Progenitor cell of endocrine pancreas (in vitro differentiated cells): Measurements from ENCODE around the gene TWIST2. TPM values are rescaled to one million over a fixed set of nuclear protein-coding genes. Genes with fewer than 3 reads are reported as not detected.

Experiments
- DNase-seq: peaks from one replicate; pipeline ENCODE4 v3.0.0; 2021; ENCODE audit warnings: low spot score; ENCODE audit not compliant: unreplicated experiment
- H3K27ac Mint-ChIP-seq: 2 replicates; pipeline ENCODE4 v1.8.0; 2021; ENCODE audit warnings: mild to moderate bottlenecking, moderate library complexity, mixed read lengths
- H3K27me3 Mint-ChIP-seq: 2 replicates; pipeline ENCODE4 v1.8.0; 2021; ENCODE audit warnings: mixed read lengths
- H3K36me3 Mint-ChIP-seq: 2 replicates; pipeline ENCODE4 v1.8.0; 2022; ENCODE audit warnings: mixed read lengths; ENCODE audit not compliant: insufficient read depth
- H3K4me1 Mint-ChIP-seq: 2 replicates; pipeline ENCODE4 v1.8.0; 2021; ENCODE audit warnings: low read depth, mixed read lengths
- H3K4me3 Mint-ChIP-seq: 2 replicates; pipeline ENCODE4 v1.8.0; 2021; ENCODE audit warnings: low read depth, mild to moderate bottlenecking, moderate library complexity, mixed read lengths
- H3K9me3 Mint-ChIP-seq: 2 replicates; pipeline ENCODE4 v1.8.0; 2021; ENCODE audit warnings: low read depth, mixed read lengths
- total RNA-seq: library from RNA; stranded (reverse); gene quantifications from 2 replicates; pipeline ENCODE4 v1.2.1, GENCODE V29; 2021
- TF ChIP-seq, protein P1 (sequence below): fragments of 200-600 bp; sonication (generic); IDR thresholded peaks from one replicate; pipeline ENCODE4 v1.5.0; 2021; ENCODE audit warnings: antibody characterized with exemption, mild to moderate bottlenecking; ENCODE audit not compliant: unreplicated experiment

Gene TWIST2
- total RNA-seq, 1 donor from 2014 or later, result not detected

DNA sequence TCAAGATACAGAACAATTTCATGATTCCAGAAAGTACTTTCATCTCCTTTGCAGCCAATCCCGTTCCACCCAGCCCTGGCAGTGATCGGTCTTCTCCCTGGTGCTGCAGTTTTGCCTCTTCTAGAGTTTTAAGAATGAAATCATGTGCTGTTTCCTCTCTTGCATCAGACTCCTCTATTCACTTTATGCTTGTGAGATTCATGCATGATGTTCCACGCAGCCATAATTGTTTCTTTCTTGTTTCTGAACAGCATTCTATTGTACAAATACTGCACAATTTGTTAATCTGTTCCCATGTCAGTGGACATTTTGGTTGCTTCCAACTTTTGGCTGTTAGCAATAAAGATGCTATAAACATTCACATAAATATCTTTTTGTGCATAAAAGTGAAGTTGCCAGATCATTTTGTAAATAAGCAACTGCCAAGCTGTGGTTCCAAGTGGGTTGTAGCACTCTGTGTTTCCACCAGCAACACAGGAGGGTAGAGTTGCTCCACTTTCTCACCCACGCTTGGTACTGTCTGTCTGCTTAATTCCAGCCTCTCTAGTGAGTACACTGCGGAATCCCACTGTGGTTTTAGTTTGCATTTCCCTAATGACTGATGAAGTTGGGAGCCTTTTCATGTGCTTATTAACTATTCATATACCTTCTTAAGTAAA, 104.5 kb downstream of the TWIST2 start:
- no peaks in the 10 kb centered on the region for H3K36me3 Mint-ChIP-seq
- H3K9me3 Mint-ChIP-seq, result no peaks in the 10 kb centered on the region
- no peaks in the 10 kb centered on the region for H3K4me1 Mint-ChIP-seq
- H3K27ac Mint-ChIP-seq, result no peak overlapping the region
- H3K27me3 Mint-ChIP-seq, result peaks cover 35% of the 10 kb centered on the region
- DNase-seq, result no peak
- TF ChIP-seq, protein P1, sequence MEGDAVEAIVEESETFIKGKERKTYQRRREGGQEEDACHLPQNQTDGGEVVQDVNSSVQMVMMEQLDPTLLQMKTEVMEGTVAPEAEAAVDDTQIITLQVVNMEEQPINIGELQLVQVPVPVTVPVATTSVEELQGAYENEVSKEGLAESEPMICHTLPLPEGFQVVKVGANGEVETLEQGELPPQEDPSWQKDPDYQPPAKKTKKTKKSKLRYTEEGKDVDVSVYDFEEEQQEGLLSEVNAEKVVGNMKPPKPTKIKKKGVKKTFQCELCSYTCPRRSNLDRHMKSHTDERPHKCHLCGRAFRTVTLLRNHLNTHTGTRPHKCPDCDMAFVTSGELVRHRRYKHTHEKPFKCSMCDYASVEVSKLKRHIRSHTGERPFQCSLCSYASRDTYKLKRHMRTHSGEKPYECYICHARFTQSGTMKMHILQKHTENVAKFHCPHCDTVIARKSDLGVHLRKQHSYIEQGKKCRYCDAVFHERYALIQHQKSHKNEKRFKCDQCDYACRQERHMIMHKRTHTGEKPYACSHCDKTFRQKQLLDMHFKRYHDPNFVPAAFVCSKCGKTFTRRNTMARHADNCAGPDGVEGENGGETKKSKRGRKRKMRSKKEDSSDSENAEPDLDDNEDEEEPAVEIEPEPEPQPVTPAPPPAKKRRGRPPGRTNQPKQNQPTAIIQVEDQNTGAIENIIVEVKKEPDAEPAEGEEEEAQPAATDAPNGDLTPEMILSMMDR, result no peak
- no peak overlapping the region for H3K4me3 Mint-ChIP-seq

DNA sequence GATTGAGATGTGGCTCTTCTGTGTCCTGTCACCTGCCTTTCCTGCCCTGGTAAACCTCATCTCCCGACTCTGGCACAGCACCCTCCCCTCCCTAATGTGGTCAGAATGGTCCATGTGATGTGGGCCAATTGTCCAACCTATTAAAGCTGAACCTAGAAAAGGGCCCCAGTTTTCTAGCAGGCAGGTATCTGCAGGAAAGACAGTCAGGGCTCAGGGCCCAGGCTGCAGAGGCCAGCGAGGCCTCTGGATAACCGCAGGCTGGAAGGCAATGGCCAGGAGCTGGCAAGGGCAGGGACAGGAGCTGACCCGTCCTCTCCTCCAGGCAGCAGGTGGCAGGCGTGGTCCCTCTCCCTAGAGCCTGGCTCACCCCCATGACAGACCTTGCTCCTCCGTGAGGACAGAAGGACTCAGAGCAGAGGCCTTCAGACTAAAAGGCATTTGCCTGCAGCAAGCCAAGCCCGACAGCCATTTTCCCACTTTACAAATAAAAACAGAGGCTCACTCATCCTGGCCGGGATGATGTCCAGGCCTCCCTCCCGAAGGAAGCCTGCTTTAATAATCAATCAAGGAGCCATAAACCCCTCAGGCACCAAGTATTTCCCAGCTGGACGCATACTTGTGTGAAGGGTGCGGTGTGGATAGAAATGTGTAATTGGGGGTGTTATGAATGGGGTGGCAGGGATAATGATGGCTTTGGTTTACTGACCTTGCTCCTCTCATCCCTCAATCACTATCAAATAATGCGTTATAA, 107.1 kb downstream of the TWIST2 start:
- Mint-ChIP-seq H3K9me3 (peaks cover 8% of the 10 kb centered on the region), H3K27ac (no peak overlapping the region), H3K4me3 (no peak overlapping the region), H3K36me3 (no peaks in the 10 kb centered on the region), H3K4me1 (no peaks in the 10 kb centered on the region), H3K27me3 (peaks cover 21% of the 10 kb centered on the region)
- TF ChIP-seq, protein P1, result no peak
- no peak for DNase-seq

DNA sequence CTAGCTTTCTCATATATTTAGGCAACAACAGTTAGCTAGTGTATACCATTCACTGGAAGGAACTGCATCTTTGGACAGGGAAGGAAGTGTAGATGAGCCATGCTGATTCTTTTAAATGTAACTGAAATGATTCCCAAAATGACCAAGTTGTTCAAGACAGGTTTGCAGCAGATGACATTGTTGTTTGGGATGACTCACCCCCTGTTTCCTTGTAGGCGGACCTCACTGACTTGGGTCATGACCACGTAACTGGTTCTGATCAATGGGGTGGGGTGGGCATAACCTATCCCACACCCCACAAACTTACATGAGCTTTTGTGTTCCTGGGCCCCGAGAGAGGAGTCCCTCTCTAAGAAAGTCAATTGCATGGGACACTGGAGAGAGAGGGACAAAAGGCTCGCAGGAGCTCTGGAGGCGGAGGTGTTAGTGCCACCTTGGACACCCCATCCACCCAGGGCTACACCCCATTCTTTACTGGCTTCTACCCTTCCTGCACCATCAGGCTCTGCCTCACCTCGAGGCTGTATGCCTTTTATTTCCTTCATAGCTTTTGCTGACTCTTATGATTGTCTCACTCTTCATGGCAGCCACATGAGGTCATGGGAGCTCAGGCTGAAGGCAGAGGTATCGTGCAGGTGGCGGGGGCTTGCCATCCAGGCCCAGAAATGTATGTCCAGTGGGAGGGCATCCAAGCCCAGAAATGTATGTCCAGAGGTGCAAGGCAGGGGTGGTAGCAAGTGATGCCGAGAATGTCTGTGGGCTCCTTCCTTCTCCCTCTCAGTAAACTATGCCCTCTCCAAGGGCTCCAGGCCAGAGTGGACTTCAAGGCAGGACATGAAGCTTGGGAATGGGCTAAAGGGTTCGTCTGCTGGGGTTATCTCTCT, 108.0 kb downstream of the TWIST2 start:
- peaks cover 19% of the 10 kb centered on the region for H3K27me3 Mint-ChIP-seq
- no peaks in the 10 kb centered on the region for H3K4me1 Mint-ChIP-seq
- no peaks in the 10 kb centered on the region for H3K36me3 Mint-ChIP-seq
- TF ChIP-seq, protein P1, result no peak
- no peak overlapping the region for H3K4me3 Mint-ChIP-seq
- no peak overlapping the region for H3K27ac Mint-ChIP-seq
- H3K9me3 Mint-ChIP-seq, result peaks cover 8% of the 10 kb centered on the region
- DNase-seq, result no peak

DNA sequence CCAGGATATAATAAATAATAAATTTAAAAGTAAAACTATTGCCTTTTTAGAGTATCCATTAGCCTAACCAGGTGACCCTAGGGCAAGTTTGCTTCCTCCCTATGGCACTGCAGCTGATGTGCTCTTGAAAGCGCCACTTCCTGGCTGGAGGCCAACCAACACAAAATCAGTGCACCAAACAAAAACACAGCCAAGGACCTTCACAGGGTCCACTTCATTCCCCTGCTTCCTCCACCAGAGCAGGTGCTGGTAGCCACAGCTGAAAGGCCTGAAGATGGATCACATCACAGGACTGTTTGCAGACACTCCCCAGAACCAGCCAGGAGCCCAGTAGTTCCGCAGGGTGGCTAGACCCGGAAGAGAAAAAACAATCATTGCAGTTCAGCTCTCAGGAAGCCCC, 108.8 kb downstream of the TWIST2 start:
- DNase-seq, result no peak
- Mint-ChIP-seq H3K36me3 (no peaks in the 10 kb centered on the region), H3K9me3 (peaks cover 12% of the 10 kb centered on the region), H3K27me3 (peaks cover 12% of the 10 kb centered on the region), H3K27ac (no peak overlapping the region), H3K4me1 (no peaks in the 10 kb centered on the region), H3K4me3 (no peak overlapping the region)
- TF ChIP-seq, protein P1, result no peak
